A172 (cell line): ENCODE results near the gene TAS2R41. TPM values are rescaled to one million over a fixed set of nuclear protein-coding genes. Genes with fewer than 3 reads are reported as not detected.

Source experiments
- DNase-seq: peaks from one replicate; pipeline ENCODE4 v3.0.0-alpha.2; 2015; ENCODE audit warnings: low spot score
- total RNA-seq: library from RNA; depleted of rRNA; stranded (reverse); fragments of >200 nt; shearing (Covaris generic); gene quantifications from 2 replicates; pipeline ENCODE4 v1.2.3, GENCODE V29; 2014

Gene TAS2R41
- total RNA-seq, 1 experiment from 2014 or later, result not detected

GRCh38 chr7:143493751-143494150 is 16.1 kb downstream of the TAS2R41 start:
- DNase-seq, result no peak

GRCh38 chr7:143494622-143495021 is 16.9 kb downstream of the TAS2R41 start:
- no peak for DNase-seq

GRCh38 chr7:143495851-143496250 is 18.2 kb downstream of the TAS2R41 start:
- no peak for DNase-seq

GRCh38 chr7:143496263-143496662 is 18.6 kb downstream of the TAS2R41 start:
- no peak for DNase-seq

GRCh38 chr7:143497008-143497795 is 19.5 kb downstream of the TAS2R41 start:
- no peak for DNase-seq

- DNase-seq, result no peak
These were observed 21.6 kb downstream of the TAS2R41 start for GRCh38 chr7:143499246-143499645.

GRCh38 chr7:143499743-143500348 is 22.2 kb downstream of the TAS2R41 start:
- no peak for DNase-seq

GRCh38 chr7:143503261-143503660 is 25.6 kb downstream of the TAS2R41 start:
- DNase-seq, result no peak

GRCh38 chr7:143504215-143504936 is 26.7 kb downstream of the TAS2R41 start:
- no peak for DNase-seq

- DNase-seq, result no peak
These were observed 27.2 kb downstream of the TAS2R41 start for GRCh38 chr7:143504937-143505297.

GRCh38 chr7:143505838-143506237 is 28.2 kb downstream of the TAS2R41 start:
- DNase-seq, result no peak

- no peak for DNase-seq
These were observed 29.4 kb downstream of the TAS2R41 start for GRCh38 chr7:143507094-143507518.

- DNase-seq, result no peak
These were observed 29.9 kb downstream of the TAS2R41 start for GRCh38 chr7:143507534-143508055.

GRCh38 chr7:143510854-143511592 is 33.4 kb downstream of the TAS2R41 start:
- DNase-seq, result no peak

GRCh38 chr7:143511593-143512047 is 33.9 kb downstream of the TAS2R41 start:
- no peak for DNase-seq

GRCh38 chr7:143512488-143513340 is 35.0 kb downstream of the TAS2R41 start:
- no peak for DNase-seq

GRCh38 chr7:143514487-143514886 is 36.8 kb downstream of the TAS2R41 start:
- DNase-seq, result no peak

- DNase-seq, result no peak
These were observed 37.5 kb downstream of the TAS2R41 start for GRCh38 chr7:143514995-143515735.

GRCh38 chr7:143516981-143517380 is 39.3 kb downstream of the TAS2R41 start:
- DNase-seq, result no peak

- peak; percentile 69 for DNase-seq
These were observed 40.8 kb downstream of the TAS2R41 start for GRCh38 chr7:143518521-143518920.
